Endothelial cell of umbilical vein (primary cell): ENCODE results near the gene ZNF597. TPM values are rescaled to one million over a fixed set of nuclear protein-coding genes. Genes with fewer than 3 reads are reported as not detected.

ENCODE experiments used
- BruUV-seq: library from RNA; stranded (reverse); fragments of 400-500 nt; replicated peaks from 2 replicates; lab custom pipeline; 2021; lab: Mats Ljungman, UMichigan
- CTCF ChIA-PET: fragments of 300-600, 350-600 bp; sonication (Branson Sonifier 250); formaldehyde crosslinking; loops from one replicate; lab custom pipeline; 2021; ENCODE audit warnings: antibody characterized with exemption, inconsistent platforms; lab: Charles Lee
- POLR2A ChIA-PET: fragments of 300-600, 350-600 bp; sonication (Branson Sonifier 250); formaldehyde crosslinking; loops from one replicate; lab custom pipeline; 2021; ENCODE audit warnings: antibody characterized with exemption, inconsistent platforms; lab: Charles Lee
- DNase-seq: peaks from one replicate; pipeline ENCODE4 v3.0.0-alpha.2; 2011; ENCODE audit warnings: low read depth, low spot score
- FAIRE-seq: peaks from 2 replicates; lab custom pipeline; 2011; peaks lifted over from hg19 to GRCh38; lab: Jason Lieb, UNC
- H2AFZ ChIP-seq: 2 replicates; pipeline ENCODE4 v1.6.0; 2012; ENCODE audit warnings: low read depth, low read length, control low read depth, inconsistent platforms
- H3K27ac ChIP-seq: 2 replicates; pipeline ENCODE4 v1.5.1; 2011; ENCODE audit warnings: low read depth, mild to moderate bottlenecking, control low read depth, low read length, moderate library complexity; ENCODE audit not compliant: insufficient read depth
- H3K27me3 ChIP-seq, 2 experiments: 2 replicates each; pipeline versions ENCODE4 v1.6.0 to v1.6.1; 2011; ENCODE audit warnings: low read length in 2 of 2, mixed read lengths in 1 of 2; ENCODE audit not compliant: control insufficient read depth in 2 of 2, insufficient read depth in 2 of 2
- H3K36me3 ChIP-seq, 2 experiments: 2 replicates in 1 of 2; 3 replicates in 1 of 2; pipeline ENCODE4 v1.5.1; 2011; ENCODE audit warnings: low read length in 2 of 2, mild to moderate bottlenecking in 1 of 2, moderate library complexity in 1 of 2; ENCODE audit not compliant: control insufficient read depth in 2 of 2, insufficient read depth in 2 of 2; ENCODE audit errors: extremely low read depth in 1 of 2
- H3K4me1 ChIP-seq: 3 replicates; pipeline ENCODE4 v1.5.1; 2011; ENCODE audit warnings: mild to moderate bottlenecking, low read length; ENCODE audit not compliant: control insufficient read depth, insufficient read depth; ENCODE audit errors: extremely low read depth
- H3K4me2 ChIP-seq: 2 replicates; pipeline ENCODE4 v1.6.1; 2011; ENCODE audit warnings: low read length, control low read depth, mixed read lengths; ENCODE audit not compliant: insufficient read depth
- H3K4me3 ChIP-seq, 3 experiments: fragments of 200-600 bp in 1 of 3; sonication (generic), shearing (Covaris generic) in 1 of 3; replicated peaks in 1 of 3; 2 replicates each; pipeline ENCODE4 v1.5.1; 2011 to 2016; ENCODE audit warnings: control low read depth in 3 of 3, low read length in 3 of 3, mild to moderate bottlenecking in 2 of 3, inconsistent platforms in 1 of 3, low read depth in 1 of 3, moderate library complexity in 1 of 3; ENCODE audit not compliant: insufficient read depth in 1 of 3
- H3K79me2 ChIP-seq: 2 replicates; pipeline ENCODE4 v1.6.0; 2012; ENCODE audit warnings: low read length, inconsistent platforms; ENCODE audit not compliant: control insufficient read depth, insufficient read depth
- H3K9ac ChIP-seq: replicated peaks from 2 replicates; pipeline ENCODE3; 2011; ENCODE audit warnings: low read length, control low read depth; ENCODE audit not compliant: insufficient read depth; ENCODE audit errors: extremely low read depth
- H3K9me1 ChIP-seq: replicated peaks from 3 replicates; pipeline ENCODE4 v1.6.0; 2011; ENCODE audit warnings: mild to moderate bottlenecking, low read length; ENCODE audit not compliant: control insufficient read depth, insufficient read depth; ENCODE audit errors: extremely low read depth
- H3K9me3 ChIP-seq: replicated peaks from 2 replicates; pipeline ENCODE4 v1.5.1; 2012; ENCODE audit warnings: low read length, inconsistent platforms; ENCODE audit not compliant: control insufficient read depth, insufficient read depth
- H4K20me1 ChIP-seq: replicated peaks from 2 replicates; pipeline ENCODE3; 2011; ENCODE audit warnings: mild to moderate bottlenecking, low read length; ENCODE audit not compliant: control insufficient read depth, insufficient read depth; ENCODE audit errors: extremely low read depth
- FOS ChIP-seq: IDR thresholded peaks from 2 replicates; pipeline ENCODE4 v1.6.1; 2011; ENCODE audit warnings: mild to moderate bottlenecking, low read length, moderate library complexity, borderline replicate concordance; ENCODE audit not compliant: insufficient read depth
- JUN ChIP-seq: IDR thresholded peaks from 2 replicates; pipeline ENCODE4 v1.6.1; 2011; ENCODE audit warnings: borderline replicate concordance, low read depth; ENCODE audit not compliant: insufficient read length, insufficient read depth
- MYC ChIP-seq: IDR thresholded peaks from one replicate; pipeline ENCODE4 v1.6.1; 2011; ENCODE audit warnings: mild to moderate bottlenecking, low read depth, low read length
- dilution Hi-C: fragments of 300-500 bp; cut with MboI; formaldehyde crosslinking; loops from one replicate; pipeline ENCODE4 v1.15.0; 2019; ENCODE audit warnings: low sequenced_read_pairs; ENCODE audit not compliant: extremely low pct_ligation_motif_present
- intact Hi-C: fragments of 100-400 bp; cut with micrococcal nuclease; formaldehyde crosslinking; loops from one replicate; pipeline ENCODE4 v1.10.0; 2022
- polyA plus RNA-seq, 4 experiments: library from polyadenylated mRNA; depleted of rRNA in 3 of 4; stranded (reverse) in 3 of 4; unstranded in 1 of 4; fragments of >200 nt; gene quantifications; 2 replicates each; pipeline versions ENCODE4 v1.2.1 to v1.2.3, GENCODE V29; 2011 to 2012; ENCODE audit warnings: missing spikeins in 1 of 4
- total RNA-seq: library from RNA; stranded (reverse); gene quantifications from 2 replicates; pipeline ENCODE4 v1.2.3, GENCODE V29; 2021

Gene ZNF597
- total and polyA plus RNA-seq, 2 donors (not counting 3 experiments of a cell fraction or from before 2014, with no cell fraction given), result 0.75 to 1.4 TPM

- Histone ChIP-seq H3K79me2 (peaks cover 7% of the 10 kb centered on the region), H3K36me3 (peaks cover 0 to 3% of the 10 kb centered on the region in 2 experiments), H3K9me3 (no peaks in the 10 kb centered on the region), H3K4me2 (no peak overlapping the region), H3K9me1 (no peaks in the 10 kb centered on the region), H3K4me3 (no peak overlapping the region), H3K27ac (no peak overlapping the region), H3K9ac (no peak overlapping the region), H4K20me1 (no peaks in the 10 kb centered on the region), H2AFZ (no peak overlapping the region), H3K4me1 (peaks cover 2% of the 10 kb centered on the region), H3K27me3 (peaks cover 0 to 17% of the 10 kb centered on the region in 2 experiments)
- intact Hi-C loops, result no loop called here
- DNase-seq, result no peak
- TF ChIP-seq FOS (no peak), MYC (no peak), JUN (no peak)
- no peak for FAIRE-seq
- no TSS peak for BruUV-seq
- ChIA-PET CTCF (no interaction called here), POLR2A (no interaction called here)
- dilution Hi-C loops, result no loop called here
Measured at GRCh38 chr16:3439637-3440036, 3.7 kb downstream of the ZNF597 start.

- Histone ChIP-seq H3K4me1 (peaks cover 3% of the 10 kb centered on the region), H3K4me2 (no peak overlapping the region), H3K27me3 (peaks cover 0 to 20% of the 10 kb centered on the region in 2 experiments), H3K9me1 (no peaks in the 10 kb centered on the region), H3K9ac (no peak overlapping the region), H3K4me3 (no peak overlapping the region), H2AFZ (no peak overlapping the region), H3K79me2 (no peaks in the 10 kb centered on the region), H4K20me1 (no peaks in the 10 kb centered on the region), H3K36me3 (peaks cover 0 to 6% of the 10 kb centered on the region in 2 experiments), H3K27ac (no peak overlapping the region), H3K9me3 (no peaks in the 10 kb centered on the region)
- TF ChIP-seq MYC, result no peak
- CTCF ChIA-PET, result no interaction called here
- DNase-seq, result no peak
- no peak for FAIRE-seq
- intact Hi-C loops (no loop called here), dilution Hi-C loops (no loop called here)
- POLR2A ChIA-PET, result no interaction called here
- no TSS peak for BruUV-seq
Measured at GRCh38 chr16:3434373-3434772, 8.9 kb downstream of the ZNF597 start.
